Kidney tubule cell (primary cell): ENCODE data around the gene APOLD1.
"Not testable (repeated sequence)": the region's sequence is repeated elsewhere in the genome, so short reads cannot be mapped to it uniquely, and the experiment has no call there.

Experiments used
- DNase-seq: peaks from one replicate; pipeline ENCODE4 v3.0.0-alpha.2; 2018; ENCODE audit warnings: low spot score

APOLD1 gene

DNA sequence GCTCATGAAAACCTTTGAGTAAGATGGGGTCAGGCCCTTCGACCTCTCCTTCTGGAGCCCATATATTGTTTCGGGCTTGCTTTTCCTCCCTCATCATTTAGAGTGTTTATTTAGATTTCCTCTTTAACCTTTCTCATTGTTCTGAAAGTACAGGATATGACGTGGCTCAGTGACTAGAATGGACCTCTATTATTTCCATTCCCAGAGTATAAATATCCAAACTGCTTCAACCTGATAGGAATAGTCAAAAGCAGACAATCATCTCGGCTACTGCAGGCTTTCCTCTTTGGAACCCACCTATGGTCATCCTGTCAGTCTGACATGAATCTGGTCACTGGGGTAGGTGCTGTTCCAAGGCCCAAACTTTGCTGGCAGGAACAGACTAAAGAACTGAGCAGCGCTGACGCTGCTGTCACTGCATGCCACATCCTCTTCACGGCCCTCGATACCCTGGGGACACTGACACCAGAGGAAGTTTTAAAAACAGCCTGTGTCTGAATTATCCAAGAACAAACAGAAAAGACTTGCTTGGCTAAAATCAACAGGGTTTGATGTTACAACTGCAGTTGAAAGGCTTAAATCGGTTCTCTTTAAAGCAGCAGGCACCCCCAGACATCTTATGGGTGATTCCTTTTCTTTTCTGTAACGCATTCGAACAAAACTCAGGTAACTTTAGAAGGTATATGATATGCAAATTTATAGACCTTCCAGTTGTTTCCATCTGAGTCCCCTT lies 22.7 kb downstream of the APOLD1 start:
- DNase-seq = no peak

- peak; percentile 41 for DNase-seq
Observed at GRCh38 chr12:12810553-12811021, 25.1 kb downstream of the APOLD1 start.

DNA sequence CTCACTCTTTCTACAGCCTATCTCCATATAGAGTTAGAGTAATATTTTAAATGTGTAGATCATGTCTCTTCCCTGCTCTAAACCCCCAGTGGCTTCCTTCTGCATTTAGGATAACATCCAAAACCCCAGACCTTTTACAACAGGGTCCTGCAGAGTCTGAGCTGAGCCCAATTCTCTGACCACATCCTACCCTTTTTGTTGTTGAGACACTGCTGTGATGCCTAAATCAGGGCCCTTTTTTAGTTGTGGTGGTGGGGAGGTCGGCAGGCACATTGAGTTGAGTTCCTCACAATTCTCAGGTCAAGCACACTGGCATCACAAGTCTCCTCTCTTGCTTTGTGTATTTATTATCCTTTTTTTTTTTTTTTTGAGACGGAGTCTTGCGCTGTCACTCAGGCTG lies 25.9 kb downstream of the APOLD1 start:
- DNase-seq = no peak

- no peak for DNase-seq
Observed at GRCh38 chr12:12812174-12812573, 26.7 kb downstream of the APOLD1 start.

DNA sequence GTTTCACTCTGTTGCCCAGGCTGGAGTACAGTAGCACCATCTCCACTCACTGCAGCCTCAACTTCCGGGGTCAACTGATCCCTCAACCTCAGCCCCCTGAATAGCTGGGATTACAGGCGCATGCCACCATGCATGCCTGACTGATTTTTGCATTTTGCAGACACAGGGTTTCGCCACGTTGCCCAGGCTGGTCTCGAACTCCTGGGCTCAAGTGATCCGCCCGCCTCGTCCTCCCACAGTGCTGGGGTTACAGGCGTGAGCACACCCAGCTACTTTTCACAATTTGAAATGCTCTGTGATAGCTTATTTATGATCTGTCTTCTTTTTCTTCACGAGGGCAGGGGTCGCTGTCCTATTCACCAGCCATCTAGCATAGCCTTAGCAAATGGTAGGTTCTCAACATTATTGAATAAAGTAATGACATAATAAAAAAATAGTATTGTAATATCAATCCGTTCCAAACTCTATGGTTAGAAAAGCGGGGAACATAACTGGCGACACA lies 27.2 kb downstream of the APOLD1 start:
- DNase-seq = no peak

- DNase-seq = peak; percentile 93
Observed at GRCh38 chr12:12813120-12814101, 28.0 kb downstream of the APOLD1 start, which contains the start of gene DDX47. TSS of gene DDX47 (plus strand) at chr12:12813346. CDS start at chr12:12813368, 22 bp downstream.

GRCh38 chr12:12817616-12818015 lies 32.2 kb downstream of the APOLD1 start:
- no peak for DNase-seq

- peak; percentile 66 for DNase-seq
Observed at GRCh38 chr12:12818701-12819100, 33.2 kb downstream of the APOLD1 start.

DNA sequence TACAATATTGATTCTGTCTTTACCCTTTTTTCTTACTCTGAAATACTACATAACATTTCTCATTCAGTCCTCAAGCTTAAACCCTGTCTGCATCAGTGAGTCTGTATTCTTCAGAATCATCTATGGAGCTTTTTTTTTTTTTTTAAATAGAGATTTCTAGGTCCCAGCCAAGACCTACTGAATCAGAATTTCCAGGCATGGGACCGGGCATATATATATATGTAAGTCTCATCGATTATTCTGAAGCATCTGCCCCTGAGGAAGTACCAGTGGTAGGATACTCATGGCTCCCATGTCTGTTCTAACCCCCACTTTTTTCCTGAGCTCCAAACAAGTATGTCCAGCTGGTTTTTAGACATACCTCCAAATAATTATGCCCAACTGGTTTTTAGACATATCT lies 33.8 kb downstream of the APOLD1 start:
- no peak for DNase-seq

DNA sequence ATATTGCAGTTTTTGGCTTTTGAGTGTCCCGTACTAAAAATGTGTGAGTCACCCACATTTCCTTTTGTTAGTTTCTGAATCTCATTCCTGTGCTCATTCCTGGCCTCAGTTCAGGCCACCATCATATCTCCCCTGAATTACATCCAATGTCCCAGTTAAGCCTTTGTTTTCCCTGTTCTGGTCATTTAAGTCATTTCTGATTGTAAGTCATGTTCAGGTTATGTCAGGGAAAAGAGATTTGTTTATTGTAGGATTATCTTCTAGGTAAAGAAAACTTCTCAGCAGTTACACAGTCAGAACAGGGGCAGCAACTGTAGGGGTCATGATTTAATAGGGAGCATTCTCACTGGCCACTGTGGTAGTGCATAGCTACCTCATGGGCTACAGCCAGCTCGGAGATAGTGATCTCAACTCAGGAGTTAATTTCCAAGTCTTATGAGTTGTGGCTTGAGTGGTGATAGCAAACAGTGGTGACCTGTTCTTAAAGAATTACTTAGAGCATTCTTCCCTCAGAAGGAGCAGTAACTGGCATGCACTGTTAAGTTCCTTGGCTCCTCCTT lies 34.4 kb downstream of the APOLD1 start:
- peak; percentile 96 for DNase-seq

GRCh38 chr12:12820376-12820775 lies 34.9 kb downstream of the APOLD1 start:
- not testable (repeated sequence) for DNase-seq

DNA sequence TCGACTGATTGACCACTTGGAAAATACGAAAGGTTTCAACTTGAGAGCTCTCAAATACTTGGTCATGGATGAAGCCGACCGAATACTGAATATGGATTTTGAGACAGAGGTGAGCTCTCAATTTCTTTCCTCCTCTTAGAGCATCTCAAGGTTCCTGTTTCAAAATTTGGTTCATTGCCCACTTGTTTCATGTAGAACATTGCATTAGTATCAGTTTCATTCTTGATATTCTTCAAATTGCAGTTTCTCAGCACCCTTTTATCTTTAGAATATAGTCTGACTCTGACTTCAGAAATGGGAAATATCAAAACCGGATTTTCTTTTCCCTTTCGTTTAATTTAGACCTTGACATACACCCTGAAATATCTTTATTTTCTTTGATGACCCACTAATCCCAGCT lies 36.5 kb downstream of the APOLD1 start:
- no peak for DNase-seq

GRCh38 chr12:12822886-12823285 lies 37.4 kb downstream of the APOLD1 start:
- no peak for DNase-seq

- DNase-seq = peak; percentile 80
Observed at GRCh38 chr12:12823300-12823699, 37.8 kb downstream of the APOLD1 start.

GRCh38 chr12:12823811-12824210 lies 38.4 kb downstream of the APOLD1 start:
- no peak for DNase-seq

GRCh38 chr12:12835378-12836146 lies 50.1 kb downstream of the APOLD1 start:
- DNase-seq = peak; percentile 95

GRCh38 chr12:12836571-12836970 lies 51.1 kb downstream of the APOLD1 start:
- DNase-seq = no peak

DNA sequence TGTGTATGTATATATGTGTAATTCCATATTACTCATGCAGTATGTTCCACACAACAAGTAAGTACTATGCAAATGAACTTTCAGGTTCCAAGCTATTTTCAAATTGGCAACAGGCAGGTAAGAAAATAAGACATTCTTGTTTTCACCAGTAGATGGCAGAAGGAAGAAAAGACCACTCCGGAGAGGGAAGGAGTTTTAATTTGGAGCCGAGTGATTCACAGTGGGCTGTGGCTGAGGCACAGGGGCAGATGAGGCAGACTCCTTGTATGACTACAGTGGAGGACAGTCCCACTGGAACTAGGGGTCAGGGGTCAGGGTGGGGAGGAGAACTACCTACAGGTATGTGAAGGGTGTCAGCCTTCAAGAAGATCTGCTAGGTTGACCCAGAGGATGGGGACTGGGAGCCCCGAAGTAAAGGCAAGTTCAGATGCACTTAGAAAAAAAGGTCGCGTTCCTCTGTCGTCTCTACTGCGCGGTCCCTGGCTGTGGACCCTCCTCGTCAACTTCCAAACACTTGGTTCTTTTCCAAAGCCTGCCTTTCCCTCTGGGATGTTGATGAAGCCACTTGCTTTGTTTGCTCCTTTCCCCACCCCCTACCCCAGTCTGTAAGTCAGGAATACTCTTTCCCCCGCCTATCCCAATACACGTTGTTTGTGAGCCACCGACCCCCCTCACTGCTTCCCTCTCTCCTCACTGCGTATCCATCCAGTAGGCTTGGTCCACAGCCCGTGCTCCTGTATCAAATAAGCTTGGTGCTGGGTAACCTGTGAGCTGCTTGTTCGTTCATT lies 51.8 kb downstream of the APOLD1 start:
- peak; percentile 91 for DNase-seq

DNA sequence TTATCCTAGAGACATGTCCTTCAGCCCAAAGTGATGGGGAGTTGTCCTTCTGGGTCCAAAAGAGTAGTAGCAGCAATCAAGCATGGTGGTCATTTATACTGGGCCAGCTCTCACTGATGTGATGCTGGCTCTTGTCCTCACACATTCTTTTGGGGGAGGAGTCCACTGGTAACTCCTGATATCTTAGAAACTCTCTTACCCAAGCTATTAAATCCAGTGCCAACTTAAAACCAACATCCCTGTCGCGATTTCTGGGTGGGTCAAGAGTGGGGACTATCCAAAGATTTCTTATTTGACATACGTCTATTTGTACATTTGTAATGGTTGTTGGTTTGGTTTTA lies 52.3 kb downstream of the APOLD1 start:
- no peak for DNase-seq

DNA sequence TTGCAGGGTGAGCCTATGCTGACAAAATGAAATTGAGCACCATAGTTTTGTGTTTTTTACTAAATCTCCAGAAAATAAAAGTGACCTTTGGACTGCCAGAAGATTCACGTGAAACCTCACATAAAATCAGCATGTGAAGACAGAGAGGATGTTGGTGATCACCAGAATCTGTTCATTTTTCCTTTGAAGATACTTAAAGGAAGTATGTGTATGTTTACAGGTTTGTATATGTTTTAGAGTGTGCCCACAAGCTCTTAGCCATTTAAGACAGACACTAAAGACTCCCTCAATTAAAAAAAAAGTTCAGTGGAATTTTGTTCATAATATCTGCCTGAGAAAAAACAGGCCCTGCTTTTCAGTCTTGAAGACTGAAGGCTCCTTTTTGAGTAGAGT lies 53.5 kb downstream of the APOLD1 start:
- DNase-seq = no peak

DNA sequence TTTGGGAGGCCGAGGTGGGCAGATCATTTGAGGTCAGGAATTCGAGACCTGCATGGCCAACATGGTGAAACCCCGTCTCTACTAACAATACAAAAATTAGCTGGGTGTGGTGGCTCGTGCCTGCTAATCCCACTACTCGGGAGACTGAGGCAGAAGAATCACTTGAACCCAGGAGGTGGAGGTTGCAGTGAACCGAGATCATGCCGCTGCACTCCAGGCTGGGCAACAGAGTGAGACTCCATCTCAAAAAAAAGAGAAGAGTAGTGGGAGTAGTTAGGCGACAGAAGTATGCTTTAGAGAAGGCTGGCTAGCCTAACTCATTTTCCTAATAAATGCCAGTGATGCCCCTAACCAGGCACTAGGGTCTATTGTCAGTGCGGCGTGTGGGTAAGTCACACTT lies 54.0 kb downstream of the APOLD1 start:
- DNase-seq = not testable (repeated sequence)
